Lower lobe of right lung (tissue), 2 donors: ENCODE data around the gene TSBP1. TPM values are rescaled to one million over a fixed set of nuclear protein-coding genes. Genes with fewer than 3 reads are reported as not detected.
A peak's percentile ranks its signal among the peaks of the same experiment; 100 is the strongest.
"Not testable (repeated sequence)": the region's sequence is repeated elsewhere in the genome, so short reads cannot be mapped to it uniquely, and the experiment has no call there.

Experiments
- ATAC-seq, 2 donors: fragments of 200-7000 bp; cut with Tn5 transposase; one replicate each; pipeline ENCODE4 v1.9.1; 2020 to 2022; ENCODE audit warnings: mild to moderate bottlenecking in 2 of 2, moderate library complexity in 2 of 2
- DNase-seq: peaks from one replicate; pipeline ENCODE4 v3.0.0-alpha.2; 2020
- H3K27ac ChIP-seq: fragments of 200-600 bp; one replicate; pipeline ENCODE4 v1.8.0; 2022
- H3K27me3 ChIP-seq: fragments of 200-600 bp; one replicate; pipeline ENCODE4 v1.8.0; 2022; ENCODE audit warnings: low read depth
- H3K36me3 ChIP-seq: fragments of 200-600 bp; one replicate; pipeline ENCODE4 v1.8.0; 2022; ENCODE audit warnings: mild to moderate bottlenecking
- H3K4me1 ChIP-seq: fragments of 200-600 bp; one replicate; pipeline ENCODE4 v1.8.0; 2022
- H3K4me3 ChIP-seq: fragments of 200-600 bp; one replicate; pipeline ENCODE4 v1.8.0; 2022; ENCODE audit warnings: mild to moderate bottlenecking
- H3K9me3 ChIP-seq: fragments of 200-600 bp; one replicate; pipeline ENCODE4 v1.8.0; 2022
- CTCF ChIP-seq: fragments of 200-600 bp; IDR thresholded peaks from one replicate; pipeline ENCODE4 v1.8.0; 2022; ENCODE audit warnings: antibody characterized with exemption, mild to moderate bottlenecking
- intact Hi-C: fragments of 100-400 bp; cut with DNase I; formaldehyde crosslinking; loops from one replicate; pipeline ENCODE4 v1.11.0; 2022
- total RNA-seq: library from RNA; stranded (reverse); fragmentation: NEBNext Ultra II Directional; extraction: Animal tissue kit (Norgen Biotek cat#: 25700); gene quantifications from one replicate; pipeline ENCODE4 v1.2.1, GENCODE V29; 2021
- donor health status: DM: no; HTN: yes; CAD: no; lungs with severe emphysema.

Gene TSBP1
- total RNA-seq, 1 donor from 2014 or later: not detected

DNA sequence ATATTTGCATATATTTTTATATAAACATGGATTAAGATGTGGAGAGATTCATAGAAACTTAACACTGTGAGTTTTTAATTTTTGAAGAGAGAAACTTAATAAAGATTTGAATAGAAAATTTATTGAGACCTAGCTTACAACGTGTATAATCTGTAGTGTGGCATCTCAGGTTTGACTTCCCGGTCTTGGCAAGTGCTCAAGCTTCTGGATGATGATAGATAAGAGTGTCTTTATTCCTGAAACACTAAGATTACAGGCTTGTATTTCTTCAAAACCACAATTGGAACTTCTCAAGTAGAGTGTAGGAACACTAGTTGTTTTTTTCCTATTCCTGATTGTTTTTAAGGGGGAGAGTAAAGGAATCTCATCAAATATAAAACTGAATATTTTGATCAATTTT lies 83.3 kb downstream of the TSBP1 start:
- ATAC-seq: no peak
- H3K27ac ChIP-seq: no peak overlapping the region
- DNase-seq: no peak
- no peak for TF ChIP-seq CTCF
- H3K4me3 ChIP-seq: no peak overlapping the region
- H3K27me3 ChIP-seq: no peaks in the 10 kb centered on the region
- no peaks in the 10 kb centered on the region for H3K36me3 ChIP-seq
- no peaks in the 10 kb centered on the region for H3K9me3 ChIP-seq
- no peaks in the 10 kb centered on the region for H3K4me1 ChIP-seq
- intact Hi-C loops: no loop called here

GRCh38 chr6:32273801-32274577 lies 97.7 kb downstream of the TSBP1 start:
- H3K36me3 ChIP-seq, H3K27ac ChIP-seq, intact Hi-C loops, H3K4me1 ChIP-seq, ATAC-seq, H3K9me3 ChIP-seq, H3K4me3 ChIP-seq, DNase-seq, H3K27me3 ChIP-seq: not testable (repeated sequence)

DNA sequence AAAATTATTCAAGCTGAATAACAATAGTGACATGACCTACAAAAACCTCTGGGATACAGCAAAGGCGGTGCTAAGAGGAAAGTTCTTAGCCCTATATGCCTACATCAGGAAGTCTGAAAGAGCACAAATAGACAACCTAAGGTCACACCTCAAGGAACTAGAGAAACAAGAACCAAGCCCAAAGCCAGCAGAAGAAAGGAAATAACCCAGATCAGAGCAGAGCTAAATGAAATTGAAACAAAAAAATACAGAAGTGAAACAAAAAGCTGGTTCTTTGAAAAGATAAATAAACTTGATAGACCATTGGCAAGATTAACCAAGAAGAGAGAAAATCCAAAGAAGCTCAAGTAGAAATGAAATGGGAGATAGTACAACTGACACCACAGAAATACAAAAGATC lies 100.3 kb downstream of the TSBP1 start:
- H3K36me3 ChIP-seq: no peaks in the 10 kb centered on the region
- H3K27me3 ChIP-seq: no peaks in the 10 kb centered on the region
- no peak for TF ChIP-seq CTCF
- H3K4me3 ChIP-seq: no peak overlapping the region
- intact Hi-C loops: no loop called here
- ATAC-seq: no peak
- H3K27ac ChIP-seq: no peak overlapping the region
- H3K9me3 ChIP-seq: no peaks in the 10 kb centered on the region
- no peak for DNase-seq
- no peaks in the 10 kb centered on the region for H3K4me1 ChIP-seq

DNA sequence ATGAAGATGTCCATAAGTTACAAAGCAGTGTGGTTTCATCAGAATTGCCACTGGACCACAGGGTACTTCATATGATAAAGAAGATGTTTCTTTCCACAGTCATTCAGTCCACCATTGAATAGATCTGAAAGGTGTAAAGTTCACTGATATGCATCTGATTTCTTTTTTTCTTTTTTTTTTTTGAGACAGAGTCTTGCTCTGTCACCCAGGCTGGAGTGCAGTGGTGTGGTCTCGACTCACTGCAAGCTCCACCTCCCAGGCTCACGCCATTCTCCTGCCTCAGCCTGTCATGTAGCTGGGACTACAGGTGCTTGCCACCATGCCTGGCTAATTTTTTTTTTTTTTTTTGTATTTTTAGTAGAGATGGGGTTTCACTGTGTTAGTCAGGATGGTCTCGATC lies 103.2 kb downstream of the TSBP1 start:
- H3K4me3 ChIP-seq, H3K36me3 ChIP-seq, H3K4me1 ChIP-seq, H3K27ac ChIP-seq, H3K27me3 ChIP-seq, H3K9me3 ChIP-seq, intact Hi-C loops, DNase-seq, ATAC-seq: not testable (repeated sequence)

DNA sequence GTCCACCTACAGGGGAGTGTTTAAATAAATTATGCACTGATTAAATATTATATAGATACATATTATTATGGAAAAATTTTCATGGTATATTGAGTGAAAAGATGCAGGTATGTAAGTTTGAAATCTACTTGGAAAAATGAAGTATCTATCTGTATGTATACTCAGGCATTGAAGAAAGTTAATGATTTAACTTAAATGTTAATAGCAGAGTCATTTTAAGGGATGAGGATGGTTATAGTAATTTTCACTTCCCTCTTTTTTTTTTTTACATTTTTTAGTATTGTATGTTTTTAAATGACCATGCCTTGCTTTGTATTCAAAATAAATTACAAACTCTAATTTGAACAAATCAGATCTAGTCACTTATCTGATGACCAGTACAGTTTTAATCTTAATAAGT lies 104.7 kb downstream of the TSBP1 start:
- H3K36me3 ChIP-seq: no peaks in the 10 kb centered on the region
- no peak overlapping the region for H3K4me3 ChIP-seq
- no peak for DNase-seq
- H3K9me3 ChIP-seq: no peaks in the 10 kb centered on the region
- intact Hi-C loops: no loop called here
- no peak overlapping the region for H3K27ac ChIP-seq
- no peak for ATAC-seq
- H3K4me1 ChIP-seq: no peaks in the 10 kb centered on the region
- no peak for TF ChIP-seq CTCF
- no peaks in the 10 kb centered on the region for H3K27me3 ChIP-seq

GRCh38 chr6:32257262-32257661 lies 114.4 kb downstream of the TSBP1 start:
- DNase-seq, H3K36me3 ChIP-seq, H3K27ac ChIP-seq, ATAC-seq, H3K4me3 ChIP-seq, H3K9me3 ChIP-seq, intact Hi-C loops, H3K27me3 ChIP-seq, H3K4me1 ChIP-seq: not testable (repeated sequence)

DNA sequence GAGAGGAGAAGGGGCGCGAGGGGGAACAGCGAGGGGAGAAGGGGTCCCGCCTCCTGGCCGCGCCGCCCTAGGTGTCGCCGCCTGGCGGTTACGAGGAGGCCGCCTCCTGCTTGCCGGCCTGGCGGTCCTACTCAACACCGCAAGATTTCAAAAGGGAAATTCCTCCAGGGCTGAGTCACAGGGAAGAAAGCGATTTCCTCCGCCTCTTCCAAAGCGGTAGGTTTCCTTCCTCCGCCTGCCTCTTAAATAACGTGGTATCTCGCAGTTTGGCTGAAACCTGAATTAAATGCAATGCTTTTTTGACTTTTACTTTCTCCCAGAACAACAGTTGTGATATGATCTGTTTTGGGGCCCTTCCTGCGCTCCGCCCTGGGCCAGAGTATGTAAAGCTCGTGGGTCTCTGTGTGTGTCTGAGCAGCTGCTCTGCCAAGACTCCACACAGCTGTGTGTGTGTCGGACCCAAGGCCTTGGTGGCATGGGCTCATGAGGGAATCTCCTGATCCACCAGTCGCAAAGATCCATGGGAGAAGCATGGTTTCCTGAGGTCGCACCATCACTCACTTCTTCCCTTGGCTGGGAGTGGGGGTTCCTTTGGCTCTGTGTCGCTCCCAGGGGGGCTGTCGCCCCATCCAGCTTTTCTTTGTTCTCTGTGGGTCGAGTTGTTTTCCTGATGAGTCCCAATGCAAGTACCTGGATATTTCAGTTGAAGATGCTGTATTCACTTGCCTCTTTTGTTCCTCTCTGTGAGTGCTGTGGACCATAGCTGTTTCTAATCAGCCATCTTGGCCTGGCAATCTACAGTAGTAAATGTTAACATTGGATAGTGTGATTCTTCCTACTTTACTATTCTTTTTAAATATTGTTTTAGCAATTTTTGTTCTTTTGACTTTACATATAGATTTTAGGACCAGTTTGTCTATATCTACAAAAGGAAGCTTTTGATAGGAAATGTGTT lies 116.2 kb downstream of the TSBP1 start:
- ATAC-seq (peak; percentile 97 to 100), DNase-seq (peak; percentile 68)
- H3K4me3 ChIP-seq: peak overlapping the region; percentile 45
- TF ChIP-seq CTCF: peak; percentile 74
- H3K27me3 ChIP-seq: no peaks in the 10 kb centered on the region
- H3K4me1 ChIP-seq: peaks cover 5% of the 10 kb centered on the region
- H3K36me3 ChIP-seq: no peaks in the 10 kb centered on the region
- intact Hi-C loops: no loop called here
- peak overlapping the region; percentile 84 for H3K27ac ChIP-seq
- H3K9me3 ChIP-seq: no peaks in the 10 kb centered on the region
